ENCODE results near the gene SLC12A8.
A peak's percentile ranks its signal among the peaks of the same experiment; 100 is the strongest.

The SLC12A8 gene

DNA sequence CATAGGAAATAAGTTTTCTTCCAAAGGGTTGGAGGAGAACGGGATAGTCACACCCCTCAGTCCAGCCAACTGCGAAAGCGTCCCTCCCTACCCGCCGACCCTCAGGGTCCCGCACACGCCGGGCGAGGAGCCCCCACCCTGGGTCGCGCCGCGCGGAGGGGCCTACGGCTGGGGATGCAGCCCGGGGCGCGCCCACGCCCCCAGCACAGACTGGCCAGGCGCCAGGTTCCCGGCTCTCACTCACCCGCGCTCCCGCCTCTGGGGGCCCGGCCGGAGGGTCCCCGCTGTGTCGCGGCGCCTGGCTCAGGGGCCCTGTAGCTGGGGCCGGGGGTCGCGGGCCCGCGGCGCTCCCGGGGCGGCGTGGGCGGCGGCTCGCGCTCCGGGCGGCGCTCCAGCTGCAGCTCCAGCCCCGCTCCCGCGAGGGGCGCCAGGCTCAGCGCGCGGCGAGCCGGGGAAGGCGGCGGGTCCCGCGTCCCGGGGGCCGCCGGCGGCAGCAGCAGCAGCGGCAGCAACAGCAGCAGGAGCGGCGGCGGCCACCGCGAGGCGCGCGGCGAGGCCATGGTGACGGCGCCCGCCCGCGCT is 157.1 kb downstream of the SLC12A8 start:
- no peak for DNase-seq (ENCODE audit: low read depth)
- TF ChIP-seq, protein P1, sequence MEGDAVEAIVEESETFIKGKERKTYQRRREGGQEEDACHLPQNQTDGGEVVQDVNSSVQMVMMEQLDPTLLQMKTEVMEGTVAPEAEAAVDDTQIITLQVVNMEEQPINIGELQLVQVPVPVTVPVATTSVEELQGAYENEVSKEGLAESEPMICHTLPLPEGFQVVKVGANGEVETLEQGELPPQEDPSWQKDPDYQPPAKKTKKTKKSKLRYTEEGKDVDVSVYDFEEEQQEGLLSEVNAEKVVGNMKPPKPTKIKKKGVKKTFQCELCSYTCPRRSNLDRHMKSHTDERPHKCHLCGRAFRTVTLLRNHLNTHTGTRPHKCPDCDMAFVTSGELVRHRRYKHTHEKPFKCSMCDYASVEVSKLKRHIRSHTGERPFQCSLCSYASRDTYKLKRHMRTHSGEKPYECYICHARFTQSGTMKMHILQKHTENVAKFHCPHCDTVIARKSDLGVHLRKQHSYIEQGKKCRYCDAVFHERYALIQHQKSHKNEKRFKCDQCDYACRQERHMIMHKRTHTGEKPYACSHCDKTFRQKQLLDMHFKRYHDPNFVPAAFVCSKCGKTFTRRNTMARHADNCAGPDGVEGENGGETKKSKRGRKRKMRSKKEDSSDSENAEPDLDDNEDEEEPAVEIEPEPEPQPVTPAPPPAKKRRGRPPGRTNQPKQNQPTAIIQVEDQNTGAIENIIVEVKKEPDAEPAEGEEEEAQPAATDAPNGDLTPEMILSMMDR (conservative IDR thresholded peaks at IDR 0.05; ENCODE audit: low read depth, low read length): no peak
- H3K4me3 ChIP-seq (ENCODE audit: low read length): peak overlapping the region; percentile 68

DNA sequence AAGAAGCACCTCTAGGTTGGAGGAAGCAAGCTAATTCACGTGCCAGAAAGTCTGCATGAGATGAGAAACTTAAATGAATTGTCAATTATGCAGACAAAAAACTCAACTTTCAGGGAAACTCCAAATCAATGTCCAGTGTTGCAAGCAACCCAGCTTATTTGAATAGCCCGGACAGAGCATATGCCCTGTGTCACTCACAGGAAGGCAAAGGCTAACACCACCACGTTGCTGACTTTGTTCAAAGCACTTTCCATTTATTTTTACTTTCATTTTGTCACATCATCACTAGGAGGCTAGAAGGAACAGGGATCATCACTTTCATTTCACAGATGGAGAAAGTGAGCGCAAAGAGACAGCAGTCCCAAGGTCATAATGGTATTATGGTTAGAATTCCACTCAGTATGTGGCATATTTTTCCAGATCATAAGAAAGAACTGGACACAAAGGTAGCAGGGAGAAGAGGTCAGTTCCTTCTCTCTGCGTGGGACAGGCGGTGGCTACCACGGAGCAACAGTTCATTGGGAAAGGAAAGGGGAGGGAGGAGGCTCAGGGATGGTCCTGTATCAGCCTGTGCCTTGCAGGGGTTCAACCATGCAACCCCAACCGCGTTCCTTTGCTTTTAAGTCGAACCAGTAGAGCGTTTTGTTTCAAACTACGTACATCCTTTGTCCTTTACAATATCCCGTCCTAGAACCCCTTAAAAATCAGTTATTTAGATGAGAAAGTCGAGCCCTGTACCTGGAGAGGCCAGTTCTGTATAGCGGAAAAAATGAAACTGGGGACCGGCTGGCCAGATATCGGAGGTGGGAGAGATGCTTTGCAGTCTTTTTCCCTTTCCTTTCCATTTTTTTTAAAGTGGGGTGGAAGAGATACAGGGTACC is 157.9 kb downstream of the SLC12A8 start:
- H3K4me3 ChIP-seq (ENCODE audit: low read length): peak overlapping the region; percentile 68
- no peak for DNase-seq (ENCODE audit: low read depth)
- TF ChIP-seq, protein P1 (conservative IDR thresholded peaks at IDR 0.05; ENCODE audit: low read depth, low read length): no peak

DNA sequence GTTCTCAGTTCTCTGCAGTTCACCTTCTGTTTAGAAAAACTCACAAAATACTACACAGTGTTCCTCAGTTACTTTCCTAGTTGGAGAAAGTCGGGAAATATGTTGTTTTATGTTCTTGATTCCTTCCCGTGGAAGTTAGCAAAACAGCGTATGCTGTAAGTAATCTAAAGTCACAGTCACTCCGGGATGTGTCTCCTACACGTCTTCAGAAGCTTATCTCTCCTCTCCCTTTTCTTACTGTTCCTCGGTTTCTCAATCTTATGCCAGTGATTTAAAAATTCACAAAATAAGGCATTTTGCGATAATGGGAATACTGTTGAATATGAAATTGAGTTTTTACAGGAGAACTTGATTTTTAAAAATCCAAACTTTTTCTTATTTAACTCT is 158.5 kb downstream of the SLC12A8 start:
- DNase-seq (ENCODE audit: low read depth): no peak
- peak overlapping the region; percentile 68 for H3K4me3 ChIP-seq (ENCODE audit: low read length)
- TF ChIP-seq, protein P1 (conservative IDR thresholded peaks at IDR 0.05; ENCODE audit: low read depth, low read length): no peak

DNA sequence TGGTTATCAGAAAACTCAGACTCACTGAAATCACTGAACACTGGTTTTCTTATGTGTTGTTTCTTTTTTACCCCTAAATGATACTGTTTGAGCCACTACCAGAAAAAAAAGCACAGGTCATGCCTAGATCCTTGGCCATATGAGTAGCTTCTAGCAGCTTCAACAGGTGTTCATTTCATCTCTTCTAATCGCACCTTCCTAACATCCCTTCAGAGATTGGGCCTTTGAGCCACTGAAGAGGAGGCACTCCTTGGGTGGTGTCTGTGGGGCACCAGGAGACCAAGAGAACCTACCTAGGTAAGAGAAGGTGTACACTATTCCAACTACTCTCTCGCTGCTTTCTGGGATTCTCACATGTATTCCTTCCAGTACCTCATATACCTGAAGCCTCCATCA is 159.2 kb downstream of the SLC12A8 start:
- DNase-seq (ENCODE audit: low read depth): no peak
- H3K4me3 ChIP-seq (ENCODE audit: low read length): peak overlapping the region; percentile 68
- TF ChIP-seq, protein P1 (conservative IDR thresholded peaks at IDR 0.05; ENCODE audit: low read depth, low read length): no peak

DNA sequence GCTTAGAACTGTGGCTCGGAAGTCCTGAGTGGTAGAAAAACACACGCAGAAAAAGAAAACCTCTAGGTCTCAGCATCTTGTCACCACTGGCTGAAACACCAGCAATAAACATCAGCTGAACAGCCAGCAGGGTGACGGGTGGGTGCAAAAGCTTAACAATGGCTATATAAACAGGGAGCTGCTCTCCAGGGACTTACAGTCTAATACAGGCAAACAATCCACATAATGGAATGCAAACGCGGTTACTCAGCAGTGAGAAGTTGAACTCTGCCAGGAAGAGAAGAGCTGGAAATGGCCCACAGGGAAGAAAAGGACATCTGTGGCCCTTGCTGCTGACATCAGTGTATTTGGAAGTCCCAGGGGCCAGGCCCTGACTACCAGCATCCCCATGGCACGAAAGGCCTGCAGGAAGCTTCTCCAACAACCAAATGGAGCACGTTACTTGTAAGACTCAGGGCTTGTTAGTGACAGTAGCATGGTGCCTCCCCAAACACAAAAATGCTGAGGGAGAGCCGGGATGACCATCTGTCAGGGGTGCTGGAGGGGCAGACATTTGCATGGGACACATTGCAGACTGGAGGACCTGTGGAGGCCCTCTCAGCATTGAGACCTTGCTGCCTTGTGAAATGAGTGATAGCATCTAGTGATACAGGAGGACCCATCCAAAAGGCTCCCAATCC is 159.8 kb downstream of the SLC12A8 start:
- TF ChIP-seq, protein P1 (conservative IDR thresholded peaks at IDR 0.05; ENCODE audit: low read depth, low read length): no peak
- peak overlapping the region; percentile 68 for H3K4me3 ChIP-seq (ENCODE audit: low read length)
- DNase-seq (ENCODE audit: low read depth): no peak

DNA sequence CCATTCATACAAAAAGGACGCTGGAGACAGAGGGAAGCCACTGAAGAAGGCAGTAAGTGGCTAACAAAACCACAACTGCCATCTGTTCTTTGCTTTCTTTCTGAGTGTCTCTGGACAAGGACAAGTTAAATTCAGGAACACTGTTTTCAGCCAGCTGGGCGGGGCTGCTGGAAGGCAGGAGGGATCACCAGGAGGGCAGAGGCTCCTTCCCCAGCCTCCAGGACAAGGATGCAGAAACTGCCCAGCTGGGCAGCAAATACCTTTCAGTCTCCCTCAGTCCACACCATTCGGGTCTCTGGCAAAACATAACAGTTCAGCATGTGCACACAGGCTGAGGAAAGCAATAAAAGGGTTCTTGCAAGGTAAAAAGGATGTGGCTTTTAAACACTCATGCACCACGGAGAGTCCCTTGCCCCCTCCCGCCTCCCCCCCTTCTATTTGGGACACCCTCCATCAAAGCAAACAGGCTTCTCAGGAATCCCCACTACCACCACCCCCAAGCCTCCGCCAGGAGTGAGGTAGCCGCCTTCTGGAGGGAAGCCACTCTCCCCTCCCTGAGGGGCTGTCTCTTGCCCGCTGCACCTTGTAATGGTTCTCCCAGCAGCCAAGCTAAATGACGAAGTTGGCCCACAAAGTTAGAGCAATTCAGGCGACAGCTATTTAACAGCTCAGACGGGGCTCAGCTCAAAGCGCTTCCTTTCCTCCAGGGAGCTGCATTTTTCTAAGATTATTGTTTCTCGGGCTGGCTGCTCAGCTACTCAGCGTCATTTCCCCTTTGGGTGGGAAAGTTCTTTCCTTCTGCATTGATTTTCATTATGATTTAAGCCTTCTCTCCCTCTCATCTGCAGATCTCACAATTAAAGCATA is 160.6 kb downstream of the SLC12A8 start:
- H3K4me3 ChIP-seq (ENCODE audit: low read length): peak overlapping the region; percentile 68
- DNase-seq (ENCODE audit: low read depth): no peak
- TF ChIP-seq, protein P1 (conservative IDR thresholded peaks at IDR 0.05; ENCODE audit: low read depth, low read length): peak; percentile 2
